Lower lobe of right lung (tissue), 2 donors: Measurements from ENCODE around the gene MFSD1. TPM values are rescaled to one million over a fixed set of nuclear protein-coding genes. Genes with fewer than 3 reads are reported as not detected.
A peak's percentile ranks its signal among the peaks of the same experiment; 100 is the strongest.

ENCODE experiments used
- ATAC-seq, 2 donors: fragments of 200-7000 bp; cut with Tn5 transposase; one replicate each; pipeline ENCODE4 v1.9.1; 2020 to 2022; ENCODE audit warnings: mild to moderate bottlenecking in 2 of 2, moderate library complexity in 2 of 2
- DNase-seq: peaks from one replicate; pipeline ENCODE4 v3.0.0-alpha.2; 2020
- H3K27ac ChIP-seq: fragments of 200-600 bp; one replicate; pipeline ENCODE4 v1.8.0; 2022
- H3K27me3 ChIP-seq: fragments of 200-600 bp; one replicate; pipeline ENCODE4 v1.8.0; 2022; ENCODE audit warnings: low read depth
- H3K36me3 ChIP-seq: fragments of 200-600 bp; one replicate; pipeline ENCODE4 v1.8.0; 2022; ENCODE audit warnings: mild to moderate bottlenecking
- H3K4me1 ChIP-seq: fragments of 200-600 bp; one replicate; pipeline ENCODE4 v1.8.0; 2022
- H3K4me3 ChIP-seq: fragments of 200-600 bp; one replicate; pipeline ENCODE4 v1.8.0; 2022; ENCODE audit warnings: mild to moderate bottlenecking
- H3K9me3 ChIP-seq: fragments of 200-600 bp; one replicate; pipeline ENCODE4 v1.8.0; 2022
- intact Hi-C: fragments of 100-400 bp; cut with DNase I; formaldehyde crosslinking; loops from one replicate; pipeline ENCODE4 v1.11.0; 2022
- total RNA-seq: library from RNA; stranded (reverse); fragmentation: NEBNext Ultra II Directional; extraction: Animal tissue kit (Norgen Biotek cat#: 25700); gene quantifications from one replicate; pipeline ENCODE4 v1.2.1, GENCODE V29; 2021
- TF ChIP-seq, protein P1 (sequence below): fragments of 200-600 bp; IDR thresholded peaks from one replicate; pipeline ENCODE4 v1.8.0; 2022; ENCODE audit warnings: antibody characterized with exemption, mild to moderate bottlenecking
- donor health status: DM: no; HTN: yes; CAD: no; lungs with severe emphysema.

The MFSD1 gene
- total RNA-seq, 1 donor from 2014 or later = 102 TPM

DNA sequence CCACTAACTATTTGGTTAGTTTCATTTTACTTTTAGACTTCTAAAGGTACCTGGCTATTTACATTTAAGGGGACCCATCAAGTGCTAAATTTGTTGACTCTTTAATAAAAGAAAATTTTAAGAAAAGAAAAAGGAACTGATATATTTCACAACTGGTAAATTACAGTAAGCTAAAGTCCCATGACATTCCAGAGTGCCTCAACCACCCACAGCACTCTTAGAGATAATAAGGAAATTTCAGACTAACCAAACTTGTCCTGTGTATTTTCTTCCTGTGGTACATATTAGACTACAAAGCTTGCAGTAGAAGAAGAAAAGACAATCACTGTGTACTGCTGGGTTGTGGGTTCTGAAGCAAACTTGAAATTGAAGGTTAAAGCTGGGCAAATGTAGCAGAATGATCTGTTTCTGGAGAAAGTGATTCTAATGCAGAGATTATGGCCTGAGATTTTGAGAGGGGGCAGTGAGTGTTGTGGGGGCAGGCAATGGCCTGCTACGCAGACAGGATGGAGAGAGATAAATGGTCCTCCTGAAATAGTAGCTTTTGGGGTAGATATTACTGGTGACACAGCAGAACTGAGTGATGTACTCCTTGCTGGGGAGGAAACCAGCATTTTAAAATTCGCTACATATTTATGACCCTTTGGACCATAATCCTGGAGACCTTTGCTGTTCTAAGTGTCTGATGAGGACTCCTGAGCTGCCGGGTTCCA is 24.5 kb upstream of the MFSD1 start:
- intact Hi-C loops = no loop called here
- no peaks in the 10 kb centered on the region for H3K9me3 ChIP-seq
- no peak for DNase-seq
- TF ChIP-seq, protein P1, sequence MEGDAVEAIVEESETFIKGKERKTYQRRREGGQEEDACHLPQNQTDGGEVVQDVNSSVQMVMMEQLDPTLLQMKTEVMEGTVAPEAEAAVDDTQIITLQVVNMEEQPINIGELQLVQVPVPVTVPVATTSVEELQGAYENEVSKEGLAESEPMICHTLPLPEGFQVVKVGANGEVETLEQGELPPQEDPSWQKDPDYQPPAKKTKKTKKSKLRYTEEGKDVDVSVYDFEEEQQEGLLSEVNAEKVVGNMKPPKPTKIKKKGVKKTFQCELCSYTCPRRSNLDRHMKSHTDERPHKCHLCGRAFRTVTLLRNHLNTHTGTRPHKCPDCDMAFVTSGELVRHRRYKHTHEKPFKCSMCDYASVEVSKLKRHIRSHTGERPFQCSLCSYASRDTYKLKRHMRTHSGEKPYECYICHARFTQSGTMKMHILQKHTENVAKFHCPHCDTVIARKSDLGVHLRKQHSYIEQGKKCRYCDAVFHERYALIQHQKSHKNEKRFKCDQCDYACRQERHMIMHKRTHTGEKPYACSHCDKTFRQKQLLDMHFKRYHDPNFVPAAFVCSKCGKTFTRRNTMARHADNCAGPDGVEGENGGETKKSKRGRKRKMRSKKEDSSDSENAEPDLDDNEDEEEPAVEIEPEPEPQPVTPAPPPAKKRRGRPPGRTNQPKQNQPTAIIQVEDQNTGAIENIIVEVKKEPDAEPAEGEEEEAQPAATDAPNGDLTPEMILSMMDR = no peak
- no peaks in the 10 kb centered on the region for H3K27me3 ChIP-seq
- no peak overlapping the region for H3K4me3 ChIP-seq
- H3K36me3 ChIP-seq = no peaks in the 10 kb centered on the region
- peak overlapping the region; percentile 14 for H3K27ac ChIP-seq
- peaks cover 54% of the 10 kb centered on the region for H3K4me1 ChIP-seq
- peak in 1 of 2 donors; percentile 44 for ATAC-seq

DNA sequence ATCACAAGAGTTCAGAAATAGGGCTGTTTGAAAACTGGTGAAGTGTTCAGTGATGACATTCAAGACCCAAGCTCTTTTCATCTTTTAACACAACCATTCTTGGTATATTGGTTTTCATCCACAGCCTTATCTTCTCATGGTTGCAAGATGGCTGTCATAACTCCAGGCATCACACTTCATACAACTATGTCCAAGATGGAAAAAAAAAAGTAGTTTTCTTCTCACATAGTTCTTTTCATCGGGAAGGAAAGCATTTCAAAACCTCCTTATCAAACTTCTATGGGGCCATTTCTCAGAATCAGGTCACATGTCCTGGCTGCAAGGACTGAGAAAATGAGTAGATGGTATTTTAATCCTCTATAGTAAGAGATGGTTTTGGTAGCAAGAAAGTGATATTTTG is 21.1 kb upstream of the MFSD1 start:
- intact Hi-C loops = no loop called here
- no peaks in the 10 kb centered on the region for H3K36me3 ChIP-seq
- no peak overlapping the region for H3K4me3 ChIP-seq
- TF ChIP-seq, protein P1 = no peak
- H3K9me3 ChIP-seq = no peaks in the 10 kb centered on the region
- no peaks in the 10 kb centered on the region for H3K27me3 ChIP-seq
- ATAC-seq (peak in 1 of 2 donors; percentile 23), DNase-seq (no peak)
- H3K27ac ChIP-seq = no peak overlapping the region
- peaks cover 23% of the 10 kb centered on the region for H3K4me1 ChIP-seq

GRCh38 chr3:158781191-158781590 is 20.7 kb upstream of the MFSD1 start:
- Histone ChIP-seq H3K4me3 (no peak overlapping the region), H3K27ac (no peak overlapping the region), H3K4me1 (peaks cover 19% of the 10 kb centered on the region), H3K36me3 (no peaks in the 10 kb centered on the region), H3K27me3 (no peaks in the 10 kb centered on the region), H3K9me3 (no peaks in the 10 kb centered on the region)
- intact Hi-C loops = no loop called here
- ATAC-seq (no peak), DNase-seq (no peak)
- TF ChIP-seq, protein P1 = no peak

DNA sequence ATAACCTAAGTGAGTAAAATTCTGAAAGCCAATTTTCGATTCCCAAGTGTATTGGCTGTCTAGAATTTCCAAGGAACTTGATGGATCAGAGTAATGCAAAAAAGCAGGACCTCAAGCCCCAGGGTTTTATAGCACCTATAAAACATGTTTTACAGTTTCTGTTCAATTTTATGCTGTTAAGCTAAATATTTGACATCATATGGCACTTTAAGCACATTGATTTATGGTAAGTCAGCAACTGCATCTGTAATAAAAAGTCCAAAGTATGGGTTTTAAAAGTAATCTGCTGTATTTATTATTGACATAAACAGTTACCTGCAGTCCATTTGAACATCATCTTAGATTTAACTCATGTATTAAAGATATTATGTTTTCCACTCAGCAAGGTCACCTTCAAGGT is 20.0 kb upstream of the MFSD1 start:
- TF ChIP-seq, protein P1 = no peak
- ATAC-seq (no peak), DNase-seq (no peak)
- intact Hi-C loops = no loop called here
- H3K4me3 ChIP-seq = no peak overlapping the region
- no peaks in the 10 kb centered on the region for H3K27me3 ChIP-seq
- no peaks in the 10 kb centered on the region for H3K9me3 ChIP-seq
- no peaks in the 10 kb centered on the region for H3K36me3 ChIP-seq
- H3K4me1 ChIP-seq = peaks cover 14% of the 10 kb centered on the region
- no peak overlapping the region for H3K27ac ChIP-seq

DNA sequence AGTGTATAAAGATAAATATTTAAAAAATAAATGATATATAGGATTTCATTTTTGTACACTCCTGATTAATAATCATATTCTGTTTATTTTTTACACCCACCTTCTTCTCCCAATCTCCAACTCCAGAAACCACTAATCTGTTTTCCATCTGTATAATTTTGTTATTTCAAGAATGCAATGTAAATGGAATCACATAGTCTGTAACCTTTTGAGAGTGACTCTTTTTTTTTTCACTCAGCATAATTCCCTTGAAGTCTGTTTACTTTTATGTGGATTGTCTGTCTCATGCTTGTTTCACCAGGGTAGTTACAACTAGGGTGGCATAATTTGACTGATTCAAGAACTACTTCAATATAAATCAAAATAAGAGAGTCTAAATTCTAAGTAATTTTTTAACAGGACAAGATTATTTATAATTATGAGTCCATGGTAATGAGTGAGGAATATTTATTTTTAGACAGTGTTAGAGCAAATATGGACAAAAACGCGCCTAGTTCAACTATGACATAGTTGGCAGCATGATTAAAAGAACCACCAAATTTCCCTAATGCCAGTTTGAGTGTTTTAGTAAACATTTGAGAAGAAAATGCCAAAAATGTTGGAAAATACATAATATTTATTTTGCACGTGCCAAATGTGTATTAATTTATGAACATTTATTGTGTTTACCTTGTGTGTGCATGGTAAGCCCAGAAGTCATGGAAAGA is 19.4 kb upstream of the MFSD1 start:
- TF ChIP-seq, protein P1 = no peak
- H3K4me3 ChIP-seq = no peak overlapping the region
- intact Hi-C loops = no loop called here
- H3K36me3 ChIP-seq = no peaks in the 10 kb centered on the region
- H3K27me3 ChIP-seq = no peaks in the 10 kb centered on the region
- peaks cover 3% of the 10 kb centered on the region for H3K9me3 ChIP-seq
- no peak for DNase-seq
- H3K27ac ChIP-seq = no peak overlapping the region
- no peak for ATAC-seq
- H3K4me1 ChIP-seq = peaks cover 8% of the 10 kb centered on the region
